ENCODE measurements around the gene CACHD1. TPM values are rescaled to one million over a fixed set of nuclear protein-coding genes. Genes with fewer than 3 reads are reported as not detected.

The CACHD1 gene
- total and polyA plus RNA-seq, 11 donors, result 0.89 to 10.0 (median 2.4) TPM

GRCh38 chr1:64522740-64523139, 52.8 kb downstream of the CACHD1 start:
- Histone ChIP-seq H3K4me3 (no peak overlapping the region), H3K9me3 (no peaks in the 10 kb centered on the region), H3K27me3 (no peaks in the 10 kb centered on the region), H3K4me1 (peaks cover 0 to 41% (median 15%) of the 10 kb centered on the region in 12 donors), H3K27ac (no peak overlapping the region), H3K36me3 (no peaks in the 10 kb centered on the region)
- TF ChIP-seq POLR2A (IDR thresholded peaks at IDR 0.05), result no peak
- intact Hi-C loops (cut with DNase I), result no loop called here
- ATAC-seq (no peak), DNase-seq (no peak)

GRCh38 chr1:64523413-64524337, 53.7 kb downstream of the CACHD1 start:
- H3K9me3 ChIP-seq, result no peaks in the 10 kb centered on the region
- H3K27me3 ChIP-seq, result no peaks in the 10 kb centered on the region
- WGBS, 4 donors, result 88 to 95% (median 90%) methylated on average over 5 of the region's 5 CpGs
- no peak overlapping the region for H3K4me3 ChIP-seq
- DNase-seq, result no peak
- intact Hi-C loops (cut with DNase I), result no loop called here
- ATAC-seq, result no peak
- H3K27ac ChIP-seq, result no peak overlapping the region
- peaks cover 0 to 35% (median 15%) of the 10 kb centered on the region in 12 donors for H3K4me1 ChIP-seq
- TF ChIP-seq POLR2A (IDR thresholded peaks at IDR 0.05) (no peak), CTCF (IDR thresholded peaks at IDR 0.05) (no peak)
- H3K36me3 ChIP-seq, result no peaks in the 10 kb centered on the region

- Histone ChIP-seq H3K9me3 (no peaks in the 10 kb centered on the region), H3K4me1 (peaks cover 0 to 26% (median 7%) of the 10 kb centered on the region in 12 donors), H3K36me3 (no peaks in the 10 kb centered on the region), H3K27ac (no peak overlapping the region), H3K27me3 (no peaks in the 10 kb centered on the region), H3K4me3 (no peak overlapping the region)
- TF ChIP-seq POLR2A (IDR thresholded peaks at IDR 0.05) (no peak), CTCF (IDR thresholded peaks at IDR 0.05) (no peak)
- WGBS, 4 donors, result 92 to 97% (median 96%) methylated on average over 2 of the region's 2 CpGs
- DNase-seq (no peak), ATAC-seq (no peak)
- intact Hi-C loops (cut with DNase I), result no loop called here
Observed at GRCh38 chr1:64524614-64525013, 54.7 kb downstream of the CACHD1 start.

GRCh38 chr1:64525116-64525686, 55.3 kb downstream of the CACHD1 start:
- H3K4me1 ChIP-seq, result peaks cover 0 to 20% (median 1%) of the 10 kb centered on the region in 12 donors
- H3K27ac ChIP-seq, result no peak overlapping the region
- TF ChIP-seq CTCF (IDR thresholded peaks at IDR 0.05) (no peak), POLR2A (IDR thresholded peaks at IDR 0.05) (no peak)
- DNase-seq (no peak), ATAC-seq (no peak)
- no peak overlapping the region for H3K4me3 ChIP-seq
- no peaks in the 10 kb centered on the region for H3K36me3 ChIP-seq
- intact Hi-C loops (cut with DNase I), result no loop called here
- WGBS, 4 donors, result 61 to 76% (median 68%) methylated on average over 3 of the region's 3 CpGs
- no peaks in the 10 kb centered on the region for H3K27me3 ChIP-seq
- H3K9me3 ChIP-seq, result no peaks in the 10 kb centered on the region
